ENCODE results near the gene FGD2. TPM values are rescaled to one million over a fixed set of nuclear protein-coding genes. Genes with fewer than 3 reads are reported as not detected.
A peak's percentile ranks its signal among the peaks of the same experiment; 100 is the strongest.

Gene FGD2
- polyA plus RNA-seq, 1 experiment = not detected

DNA sequence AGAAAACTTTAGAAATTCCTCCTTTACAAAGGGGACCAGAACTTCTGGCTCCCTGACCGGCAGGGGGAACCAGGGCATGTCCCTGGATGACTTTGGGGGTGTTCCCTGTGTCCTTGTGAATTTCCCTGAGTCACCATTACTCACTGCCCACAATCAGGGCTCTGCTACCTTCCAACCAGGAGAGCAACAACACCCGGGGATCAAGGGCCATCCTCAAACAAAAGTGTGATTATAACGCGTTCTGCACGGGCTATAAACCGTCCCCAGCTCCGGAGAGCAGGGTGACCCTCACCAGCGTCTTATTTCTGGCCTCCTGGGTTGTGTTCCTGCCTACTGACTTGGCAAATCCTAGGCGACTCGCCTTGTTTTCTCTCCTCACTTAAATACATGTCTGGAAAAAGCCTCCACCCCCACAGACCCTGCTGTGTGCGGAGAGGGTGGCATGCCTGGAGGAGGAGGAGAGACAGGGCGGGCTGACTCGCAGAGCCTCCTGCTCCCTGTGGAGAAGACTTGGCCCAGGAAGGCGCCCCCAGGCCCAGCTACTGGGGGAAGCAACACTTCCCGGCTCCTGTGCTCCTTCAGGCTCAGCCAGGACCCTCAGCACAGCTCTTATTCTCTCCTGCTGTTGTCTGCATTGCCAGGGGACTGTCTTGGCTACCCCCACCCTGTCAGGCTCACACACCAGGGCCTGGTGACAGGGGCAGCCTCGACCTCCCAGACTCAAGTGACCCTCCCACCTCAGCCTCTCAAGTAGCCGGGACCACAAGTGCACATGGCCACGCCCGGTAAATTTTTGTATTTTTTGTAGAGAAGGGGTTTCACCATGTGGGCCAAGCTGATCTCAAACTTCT lies 54.1 kb downstream of the FGD2 start:
- H3K9me3 ChIP-seq (ENCODE audit: control insufficient read depth, insufficient read depth, low read length) = no peaks in the 10 kb centered on the region
- TF ChIP-seq, protein P1, sequence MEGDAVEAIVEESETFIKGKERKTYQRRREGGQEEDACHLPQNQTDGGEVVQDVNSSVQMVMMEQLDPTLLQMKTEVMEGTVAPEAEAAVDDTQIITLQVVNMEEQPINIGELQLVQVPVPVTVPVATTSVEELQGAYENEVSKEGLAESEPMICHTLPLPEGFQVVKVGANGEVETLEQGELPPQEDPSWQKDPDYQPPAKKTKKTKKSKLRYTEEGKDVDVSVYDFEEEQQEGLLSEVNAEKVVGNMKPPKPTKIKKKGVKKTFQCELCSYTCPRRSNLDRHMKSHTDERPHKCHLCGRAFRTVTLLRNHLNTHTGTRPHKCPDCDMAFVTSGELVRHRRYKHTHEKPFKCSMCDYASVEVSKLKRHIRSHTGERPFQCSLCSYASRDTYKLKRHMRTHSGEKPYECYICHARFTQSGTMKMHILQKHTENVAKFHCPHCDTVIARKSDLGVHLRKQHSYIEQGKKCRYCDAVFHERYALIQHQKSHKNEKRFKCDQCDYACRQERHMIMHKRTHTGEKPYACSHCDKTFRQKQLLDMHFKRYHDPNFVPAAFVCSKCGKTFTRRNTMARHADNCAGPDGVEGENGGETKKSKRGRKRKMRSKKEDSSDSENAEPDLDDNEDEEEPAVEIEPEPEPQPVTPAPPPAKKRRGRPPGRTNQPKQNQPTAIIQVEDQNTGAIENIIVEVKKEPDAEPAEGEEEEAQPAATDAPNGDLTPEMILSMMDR (IDR thresholded peaks at IDR 0.05; ENCODE audit: low read depth, low read length) = peak; percentile 77
- H3K27me3 ChIP-seq (ENCODE audit: control insufficient read depth, insufficient read depth, low read length) = no peaks in the 10 kb centered on the region
- peak overlapping the region; percentile 97 for H3K27ac ChIP-seq (ENCODE audit: low read depth, low read length)
- POLR2A ChIA-PET = interaction anchor here (1.6 kb wide), 1 partner anchor 78 kb away, joined by 4 read pairs; no protein-coding TSS in a partner anchor
- CTCF ChIA-PET = interaction anchor here (0.7 to 4.9 kb wide), 7 partner anchors 8 to 151 kb away, joined by 3 to 36 read pairs (median 7); no protein-coding TSS in a partner anchor
- peak; percentile 81 for DNase-seq (ENCODE audit: low read depth, low spot score)
- H3K4me3 ChIP-seq (ENCODE audit: low read depth, low read length) = peak overlapping the region; percentile 29

DNA sequence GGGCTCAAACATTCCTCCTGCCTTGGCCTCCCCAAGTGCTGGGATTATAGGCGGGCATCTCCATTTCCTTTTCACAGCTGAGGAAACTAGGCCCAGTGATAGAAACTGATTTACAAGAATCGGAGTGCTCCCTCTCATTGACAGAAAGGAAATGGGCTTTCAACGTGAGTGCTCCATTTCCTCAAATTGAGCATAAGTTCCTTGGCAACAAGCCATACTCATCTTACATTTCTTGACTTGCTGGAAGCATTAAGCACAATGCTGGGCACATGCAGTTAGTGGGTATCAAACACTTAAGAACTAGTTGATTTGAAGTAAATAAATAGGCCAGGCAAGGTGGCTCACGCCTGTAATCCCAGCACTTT lies 54.7 kb downstream of the FGD2 start:
- CTCF ChIA-PET = interaction anchor here (1.8 to 4.9 kb wide), 3 partner anchors 9 to 112 kb away, joined by 9 to 36 read pairs (median 9); no protein-coding TSS in a partner anchor
- POLR2A ChIA-PET = interaction anchor here (1.6 kb wide), 1 partner anchor 78 kb away, joined by 4 read pairs; no protein-coding TSS in a partner anchor
- H3K9me3 ChIP-seq (ENCODE audit: control insufficient read depth, insufficient read depth, low read length) = no peaks in the 10 kb centered on the region
- no peak for DNase-seq (ENCODE audit: low read depth, low spot score)
- H3K27ac ChIP-seq (ENCODE audit: low read depth, low read length) = peak overlapping the region; percentile 97
- no peaks in the 10 kb centered on the region for H3K27me3 ChIP-seq (ENCODE audit: control insufficient read depth, insufficient read depth, low read length)
- TF ChIP-seq, protein P1 (IDR thresholded peaks at IDR 0.05; ENCODE audit: low read depth, low read length) = no peak
- no peak overlapping the region for H3K4me3 ChIP-seq (ENCODE audit: low read depth, low read length)

DNA sequence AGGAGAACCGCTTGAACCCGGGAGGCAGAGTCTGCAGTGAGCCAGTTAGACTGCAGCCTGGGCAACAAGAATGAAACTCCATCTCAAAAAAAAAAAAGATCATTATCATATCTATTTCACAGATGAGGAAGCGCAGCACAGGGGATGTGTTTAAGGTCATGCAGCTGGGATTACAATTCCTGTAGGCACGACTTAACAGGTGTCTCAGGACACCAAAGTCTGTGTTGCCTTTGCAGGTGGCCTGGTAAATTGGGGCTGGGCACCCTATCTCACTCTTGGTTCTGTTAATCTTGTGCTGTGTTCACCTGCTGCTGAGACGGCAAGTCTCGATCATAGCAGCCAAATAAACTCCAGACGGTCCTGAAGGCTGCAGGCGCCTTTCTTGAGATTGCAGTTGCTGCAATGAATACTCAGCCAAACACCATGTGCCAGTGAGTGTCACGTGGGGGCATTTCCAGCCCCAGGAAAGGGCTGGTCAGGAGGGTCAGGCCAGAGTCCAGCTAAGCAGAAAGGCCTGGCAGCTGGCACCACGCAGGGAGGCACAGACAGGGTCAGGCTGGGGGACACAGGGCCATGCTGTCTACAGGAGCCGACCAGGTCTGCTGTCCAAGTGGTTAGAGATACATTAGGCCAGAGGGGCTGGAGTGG lies 55.8 kb downstream of the FGD2 start:
- POLR2A ChIA-PET = interaction anchor here (0.7 kb wide), 1 partner anchor 31 kb away, joined by 4 read pairs; no protein-coding TSS in a partner anchor
- DNase-seq (ENCODE audit: low read depth, low spot score) = no peak
- no peaks in the 10 kb centered on the region for H3K9me3 ChIP-seq (ENCODE audit: control insufficient read depth, insufficient read depth, low read length)
- H3K27ac ChIP-seq (ENCODE audit: low read depth, low read length) = no peak overlapping the region
- CTCF ChIA-PET = no interaction called here
- no peaks in the 10 kb centered on the region for H3K27me3 ChIP-seq (ENCODE audit: control insufficient read depth, insufficient read depth, low read length)
- TF ChIP-seq, protein P1 (IDR thresholded peaks at IDR 0.05; ENCODE audit: low read depth, low read length) = no peak
- no peak overlapping the region for H3K4me3 ChIP-seq (ENCODE audit: low read depth, low read length)

DNA sequence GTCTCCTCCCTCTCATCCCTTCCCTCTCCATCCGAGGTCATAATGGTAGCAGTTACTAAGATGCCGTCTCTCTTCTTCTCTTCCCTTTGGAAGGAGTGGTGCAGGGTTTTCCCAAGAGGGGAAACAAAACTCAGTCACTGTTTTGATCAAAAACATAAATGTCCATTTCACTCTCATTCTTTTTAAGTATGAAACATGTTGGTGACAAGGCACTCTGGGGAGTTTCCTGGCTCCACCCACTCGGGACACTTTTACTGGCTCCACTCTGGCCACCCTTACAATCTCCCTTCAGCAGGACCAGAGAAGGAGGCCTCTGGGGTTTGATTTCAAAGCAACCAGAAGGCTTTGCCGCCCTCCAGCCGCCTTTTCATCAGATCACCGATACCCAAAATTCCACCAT lies 57.0 kb downstream of the FGD2 start:
- H3K27ac ChIP-seq (ENCODE audit: low read depth, low read length) = no peak overlapping the region

More for the DNA sequence above, 57.0 kb downstream of the FGD2 start:
- TF ChIP-seq, protein P1 (IDR thresholded peaks at IDR 0.05; ENCODE audit: low read depth, low read length) = no peak
- ChIA-PET POLR2A (no interaction called here), CTCF (interaction anchor here (0.7 kb wide), 1 partner anchor 56 kb away, joined by 3 read pairs; no protein-coding TSS in a partner anchor)
- DNase-seq (ENCODE audit: low read depth, low spot score) = no peak
- no peaks in the 10 kb centered on the region for H3K27me3 ChIP-seq (ENCODE audit: control insufficient read depth, insufficient read depth, low read length)
- H3K4me3 ChIP-seq (ENCODE audit: low read depth, low read length) = no peak overlapping the region
- H3K9me3 ChIP-seq (ENCODE audit: control insufficient read depth, insufficient read depth, low read length) = no peaks in the 10 kb centered on the region

Measured in AG04450 (cell line).